ENCODE data around the gene LIFR.

- TF ChIP-seq EP300 (IDR thresholded peaks at IDR 0.05; ENCODE audit: borderline replicate concordance) (no peak), TAF1 (IDR thresholded peaks at IDR 0.05; ENCODE audit: low read depth) (no peak), YY1 (IDR thresholded peaks at IDR 0.05; ENCODE audit: low read depth) (no peak), TCF12 (IDR thresholded peaks at IDR 0.05; ENCODE audit: low read depth) (no peak), CREB1 (IDR thresholded peaks at IDR 0.05; ENCODE audit: low read depth) (no peak), CEBPB (IDR thresholded peaks at IDR 0.05) (no peak), EGR1 (IDR thresholded peaks at IDR 0.05) (no peak)
- TF ChIP-seq, protein P1, sequence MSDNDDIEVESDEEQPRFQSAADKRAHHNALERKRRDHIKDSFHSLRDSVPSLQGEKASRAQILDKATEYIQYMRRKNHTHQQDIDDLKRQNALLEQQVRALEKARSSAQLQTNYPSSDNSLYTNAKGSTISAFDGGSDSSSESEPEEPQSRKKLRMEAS (IDR thresholded peaks at IDR 0.05), result no peak
- TF ChIP-seq, protein P2, sequence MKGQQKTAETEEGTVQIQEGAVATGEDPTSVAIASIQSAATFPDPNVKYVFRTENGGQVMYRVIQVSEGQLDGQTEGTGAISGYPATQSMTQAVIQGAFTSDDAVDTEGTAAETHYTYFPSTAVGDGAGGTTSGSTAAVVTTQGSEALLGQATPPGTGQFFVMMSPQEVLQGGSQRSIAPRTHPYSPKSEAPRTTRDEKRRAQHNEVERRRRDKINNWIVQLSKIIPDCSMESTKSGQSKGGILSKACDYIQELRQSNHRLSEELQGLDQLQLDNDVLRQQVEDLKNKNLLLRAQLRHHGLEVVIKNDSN (IDR thresholded peaks at IDR 0.05), result no peak
Measured at GRCh38 chr5:38556088-38556598, 303 bp downstream of the LIFR start.
